Measurements from ENCODE around the gene C1orf159. TPM values are rescaled to one million over a fixed set of nuclear protein-coding genes. Genes with fewer than 3 reads are reported as not detected.

C1orf159 gene
- total and polyA plus RNA-seq, 4 donors, result 4.4 to 27.0 (median 16.1) TPM

GRCh38 chr1:1124786-1125642 lies 9.1 kb upstream of the C1orf159 start:
- H3K27ac ChIP-seq (ENCODE audit: low read depth, low read length), result no peak overlapping the region
- no peaks in the 10 kb centered on the region for H3K9me3 ChIP-seq (ENCODE audit: control insufficient read depth, insufficient read depth, low read length)
- no peak overlapping the region for H3K4me3 ChIP-seq (ENCODE audit: low read depth, low read length)
- no peak for DNase-seq (ENCODE audit: low read depth in 4 of 6, low spot score in 6 of 6)
- WGBS (ENCODE audit: insufficient coverage), result 75% methylated on average over 27 of the region's 29 CpGs
- H3K36me3 ChIP-seq (ENCODE audit: control insufficient read depth, insufficient read depth, low read length), result no peaks in the 10 kb centered on the region
- no peaks in the 10 kb centered on the region for H3K27me3 ChIP-seq (ENCODE audit: control insufficient read depth, insufficient read depth, low read length)
- peaks cover 29% of the 10 kb centered on the region for H3K4me1 ChIP-seq (ENCODE audit: control insufficient read depth, insufficient read depth, low read length)

- Histone ChIP-seq H3K27ac (ENCODE audit: low read depth, low read length) (no peak overlapping the region), H3K36me3 (ENCODE audit: control insufficient read depth, insufficient read depth, low read length) (no peaks in the 10 kb centered on the region), H3K4me1 (ENCODE audit: control insufficient read depth, insufficient read depth, low read length) (peaks cover 29% of the 10 kb centered on the region), H3K4me3 (ENCODE audit: low read depth, low read length) (no peak overlapping the region), H3K27me3 (ENCODE audit: control insufficient read depth, insufficient read depth, low read length) (no peaks in the 10 kb centered on the region), H3K9me3 (ENCODE audit: control insufficient read depth, insufficient read depth, low read length) (no peaks in the 10 kb centered on the region)
- WGBS (ENCODE audit: insufficient coverage), result 89% methylated on average over 7 of the region's 7 CpGs
- DNase-seq (ENCODE audit: low read depth in 4 of 6, low spot score in 6 of 6), result no peak
Measured at GRCh38 chr1:1124508-1124785, 8.6 kb upstream of the C1orf159 start.

- Histone ChIP-seq H3K9me3 (ENCODE audit: control insufficient read depth, insufficient read depth, low read length) (no peaks in the 10 kb centered on the region), H3K27me3 (ENCODE audit: control insufficient read depth, insufficient read depth, low read length) (no peaks in the 10 kb centered on the region), H3K4me1 (ENCODE audit: control insufficient read depth, insufficient read depth, low read length) (peaks cover 24% of the 10 kb centered on the region), H3K36me3 (ENCODE audit: control insufficient read depth, insufficient read depth, low read length) (no peaks in the 10 kb centered on the region), H3K4me3 (ENCODE audit: low read depth, low read length) (no peak overlapping the region), H3K27ac (ENCODE audit: low read depth, low read length) (no peak overlapping the region)
- WGBS (ENCODE audit: insufficient coverage), result 91% methylated on average over 23 of the region's 23 CpGs
- no peak for DNase-seq (ENCODE audit: low read depth in 4 of 6, low spot score in 6 of 6)
Measured at GRCh38 chr1:1123581-1124507, 8.0 kb upstream of the C1orf159 start.

- Histone ChIP-seq H3K36me3 (ENCODE audit: control insufficient read depth, insufficient read depth, low read length) (peaks cover 2% of the 10 kb centered on the region), H3K4me1 (ENCODE audit: control insufficient read depth, insufficient read depth, low read length) (peaks cover 18% of the 10 kb centered on the region), H3K27ac (ENCODE audit: low read depth, low read length) (no peak overlapping the region), H3K27me3 (ENCODE audit: control insufficient read depth, insufficient read depth, low read length) (no peaks in the 10 kb centered on the region), H3K4me3 (ENCODE audit: low read depth, low read length) (no peak overlapping the region), H3K9me3 (ENCODE audit: control insufficient read depth, insufficient read depth, low read length) (no peaks in the 10 kb centered on the region)
- WGBS (ENCODE audit: insufficient coverage), result 74% methylated on average over 16 of the region's 18 CpGs
- DNase-seq (ENCODE audit: low read depth in 4 of 6, low spot score in 6 of 6), result peak in 1 of 6 donors; percentile 11
Measured at GRCh38 chr1:1122981-1123480, 7.1 kb upstream of the C1orf159 start.

- no peak overlapping the region for H3K27ac ChIP-seq (ENCODE audit: low read depth, low read length)
- DNase-seq (ENCODE audit: low read depth in 4 of 6, low spot score in 6 of 6), result peak; percentile 19 to 83 (median 44)
- no peak overlapping the region for H3K4me3 ChIP-seq (ENCODE audit: low read depth, low read length)
- peaks cover 20% of the 10 kb centered on the region for H3K4me1 ChIP-seq (ENCODE audit: control insufficient read depth, insufficient read depth, low read length)
- H3K9me3 ChIP-seq (ENCODE audit: control insufficient read depth, insufficient read depth, low read length), result no peaks in the 10 kb centered on the region
- 21% methylated on average over 38 of the region's 39 CpGs for WGBS (ENCODE audit: insufficient coverage)
- no peaks in the 10 kb centered on the region for H3K27me3 ChIP-seq (ENCODE audit: control insufficient read depth, insufficient read depth, low read length)
- peaks cover 3% of the 10 kb centered on the region for H3K36me3 ChIP-seq (ENCODE audit: control insufficient read depth, insufficient read depth, low read length)
Measured at GRCh38 chr1:1122078-1122811, 6.4 kb upstream of the C1orf159 start.

GRCh38 chr1:1121611-1122077 lies 5.8 kb upstream of the C1orf159 start:
- no peaks in the 10 kb centered on the region for H3K27me3 ChIP-seq (ENCODE audit: control insufficient read depth, insufficient read depth, low read length)
- H3K36me3 ChIP-seq (ENCODE audit: control insufficient read depth, insufficient read depth, low read length), result peaks cover 3% of the 10 kb centered on the region
- DNase-seq (ENCODE audit: low read depth in 4 of 6, low spot score in 6 of 6), result no peak
- peaks cover 25% of the 10 kb centered on the region for H3K4me1 ChIP-seq (ENCODE audit: control insufficient read depth, insufficient read depth, low read length)
- no peak overlapping the region for H3K27ac ChIP-seq (ENCODE audit: low read depth, low read length)
- H3K4me3 ChIP-seq (ENCODE audit: low read depth, low read length), result no peak overlapping the region
- WGBS (ENCODE audit: insufficient coverage), result 67% methylated on average over 12 of the region's 15 CpGs
- H3K9me3 ChIP-seq (ENCODE audit: control insufficient read depth, insufficient read depth, low read length), result no peaks in the 10 kb centered on the region

GRCh38 chr1:1120866-1121591 lies 5.1 kb upstream of the C1orf159 start:
- H3K36me3 ChIP-seq (ENCODE audit: control insufficient read depth, insufficient read depth, low read length), result peaks cover 3% of the 10 kb centered on the region
- DNase-seq (ENCODE audit: low read depth in 4 of 6, low spot score in 6 of 6), result no peak
- H3K27me3 ChIP-seq (ENCODE audit: control insufficient read depth, insufficient read depth, low read length), result no peaks in the 10 kb centered on the region
- H3K4me3 ChIP-seq (ENCODE audit: low read depth, low read length), result no peak overlapping the region
- no peak overlapping the region for H3K27ac ChIP-seq (ENCODE audit: low read depth, low read length)
- H3K4me1 ChIP-seq (ENCODE audit: control insufficient read depth, insufficient read depth, low read length), result peaks cover 27% of the 10 kb centered on the region
- H3K9me3 ChIP-seq (ENCODE audit: control insufficient read depth, insufficient read depth, low read length), result no peaks in the 10 kb centered on the region
- WGBS (ENCODE audit: insufficient coverage), result 76% methylated on average over 19 of the region's 25 CpGs

GRCh38 chr1:1120096-1120495 lies 4.2 kb upstream of the C1orf159 start:
- DNase-seq (ENCODE audit: low read depth in 4 of 6, low spot score in 6 of 6), result no peak
- 69% methylated on average over 13 of the region's 16 CpGs for WGBS (ENCODE audit: insufficient coverage)
- H3K27ac ChIP-seq (ENCODE audit: low read depth, low read length), result no peak overlapping the region
- no peak overlapping the region for H3K4me3 ChIP-seq (ENCODE audit: low read depth, low read length)
- H3K27me3 ChIP-seq (ENCODE audit: control insufficient read depth, insufficient read depth, low read length), result no peaks in the 10 kb centered on the region
- H3K4me1 ChIP-seq (ENCODE audit: control insufficient read depth, insufficient read depth, low read length), result peaks cover 29% of the 10 kb centered on the region
- no peaks in the 10 kb centered on the region for H3K9me3 ChIP-seq (ENCODE audit: control insufficient read depth, insufficient read depth, low read length)
- peaks cover 3% of the 10 kb centered on the region for H3K36me3 ChIP-seq (ENCODE audit: control insufficient read depth, insufficient read depth, low read length)
